Head of caudate nucleus (tissue), 42 donors: Measurements from ENCODE around the gene NSMF.

Experiments used
- DNase-seq, 42 donors: peaks; one replicate each; pipeline versions ENCODE4 v3.0.0 to v3.0.0-alpha.2; 2020 to 2021; ENCODE audit warnings: mixed read lengths in 7 of 42
- intact Hi-C: fragments of 100-400 bp; cut with DNase I; formaldehyde crosslinking; loops from one replicate; pipeline ENCODE4 v1.15.0; 2022

NSMF gene

DNA sequence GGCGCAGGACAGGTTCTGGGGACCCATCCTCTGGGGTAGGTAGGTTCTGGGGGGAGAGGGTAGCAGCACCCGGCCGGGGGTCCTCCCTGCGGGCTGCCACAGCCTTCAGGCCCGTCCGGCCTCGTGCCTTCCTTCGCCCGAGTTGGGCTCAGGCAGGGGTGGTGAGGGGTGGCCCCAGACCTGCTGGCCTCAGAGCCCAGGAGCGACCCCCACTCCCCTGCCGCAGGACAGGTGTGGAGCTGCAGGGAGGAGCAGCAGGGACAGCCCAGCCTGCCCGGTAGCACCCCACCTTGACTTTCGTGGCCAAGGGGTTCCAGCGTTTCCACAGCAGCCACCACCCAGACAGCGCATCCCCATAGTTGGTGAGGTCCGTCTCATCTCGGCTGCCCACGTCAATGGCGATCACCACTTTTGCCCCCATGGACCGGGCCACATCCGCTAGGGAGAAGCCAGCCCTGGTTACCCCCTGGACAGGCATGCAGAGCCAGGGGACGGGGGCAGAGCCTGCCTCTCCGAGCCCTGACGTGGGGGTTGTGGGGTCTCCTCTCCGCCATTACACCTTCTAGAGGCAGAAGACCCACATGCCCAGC is 3.4 kb upstream of the NSMF start:
- intact Hi-C loops, result no loop called here
- DNase-seq, result peak in 1 of 42 donors; percentile 4

- peak in 1 of 42 donors; percentile 4 for DNase-seq
- intact Hi-C loops, result no loop called here
Measured at GRCh38 chr9:137461663-137462395, 2.7 kb upstream of the NSMF start.

DNA sequence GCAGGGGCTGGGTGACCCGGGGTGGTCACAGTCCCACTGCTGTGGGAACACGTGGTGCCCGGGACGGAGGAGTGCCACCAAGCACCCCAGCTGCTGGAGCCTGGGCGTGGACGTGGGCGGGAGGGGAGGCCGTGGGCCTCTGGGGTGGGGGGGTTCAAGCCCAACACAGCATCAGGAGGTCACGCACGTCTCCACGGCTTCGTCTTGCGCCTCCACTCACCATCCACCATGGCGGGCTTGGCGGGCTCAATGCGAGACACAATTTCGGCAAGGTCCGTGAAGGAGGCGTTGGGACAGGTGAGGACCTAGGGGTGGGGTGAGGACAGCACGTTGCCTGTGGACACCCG is 2.2 kb upstream of the NSMF start:
- DNase-seq, result peak in 1 of 42 donors; percentile 6
- intact Hi-C loops, result no loop called here

GRCh38 chr9:137460363-137461315 is 1.5 kb upstream of the NSMF start:
- peak in 1 of 42 donors; percentile 5 for DNase-seq
- intact Hi-C loops, result no loop called here

DNA sequence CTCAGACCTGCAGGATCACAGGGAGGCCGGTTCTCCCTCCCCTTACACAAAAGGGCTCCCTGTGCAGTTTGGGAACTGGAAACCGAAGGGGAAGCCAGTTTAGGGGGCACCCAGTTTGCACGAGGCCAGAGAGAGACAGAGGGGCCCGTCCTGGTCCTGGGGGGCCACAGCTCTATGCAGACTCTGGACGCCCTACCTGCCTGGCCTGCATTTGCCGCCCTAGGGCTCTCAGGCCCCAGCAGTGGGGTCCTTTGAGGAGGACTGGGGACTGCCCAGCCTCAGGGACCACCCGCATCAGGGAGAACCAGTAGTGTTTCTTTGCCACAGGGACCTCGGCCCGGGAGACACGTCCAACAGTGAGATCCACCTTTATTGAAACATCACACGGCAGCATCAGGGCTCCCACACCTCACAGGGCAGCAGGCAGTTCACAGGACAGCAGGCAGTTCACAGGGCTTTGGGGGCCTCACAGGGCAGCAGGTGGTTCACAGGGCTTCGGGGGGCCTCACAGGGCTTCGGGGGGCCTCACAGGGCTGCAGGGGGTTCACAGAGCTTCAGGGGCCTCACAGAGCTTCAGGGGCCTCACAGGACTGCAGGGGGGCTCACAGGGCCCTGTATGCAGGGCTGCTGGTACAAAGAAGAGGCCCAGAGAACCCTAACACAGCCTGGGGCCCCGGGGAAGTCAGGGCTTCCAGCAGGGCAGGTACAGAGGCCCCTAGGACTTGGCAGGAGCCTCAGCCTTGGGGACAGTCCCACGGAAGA is 648 bp upstream of the NSMF start:
- DNase-seq, result peak in 1 of 42 donors; percentile 6
- intact Hi-C loops, result no loop called here

- peak; percentile 58 to 92 (median 81) for DNase-seq
- intact Hi-C loops, result no loop called here
Measured at GRCh38 chr9:137458194-137459151, 661 bp downstream of the NSMF start.

- intact Hi-C loops, result no loop called here
- DNase-seq, result peak in 3 of 42 donors; percentile 21 to 34 (median 32)
Measured at GRCh38 chr9:137457406-137458193, 1.5 kb downstream of the NSMF start.

- peak in 1 of 42 donors; percentile 5 for DNase-seq
- intact Hi-C loops, result no loop called here
Measured at GRCh38 chr9:137456864-137457405, 2.2 kb downstream of the NSMF start.

DNA sequence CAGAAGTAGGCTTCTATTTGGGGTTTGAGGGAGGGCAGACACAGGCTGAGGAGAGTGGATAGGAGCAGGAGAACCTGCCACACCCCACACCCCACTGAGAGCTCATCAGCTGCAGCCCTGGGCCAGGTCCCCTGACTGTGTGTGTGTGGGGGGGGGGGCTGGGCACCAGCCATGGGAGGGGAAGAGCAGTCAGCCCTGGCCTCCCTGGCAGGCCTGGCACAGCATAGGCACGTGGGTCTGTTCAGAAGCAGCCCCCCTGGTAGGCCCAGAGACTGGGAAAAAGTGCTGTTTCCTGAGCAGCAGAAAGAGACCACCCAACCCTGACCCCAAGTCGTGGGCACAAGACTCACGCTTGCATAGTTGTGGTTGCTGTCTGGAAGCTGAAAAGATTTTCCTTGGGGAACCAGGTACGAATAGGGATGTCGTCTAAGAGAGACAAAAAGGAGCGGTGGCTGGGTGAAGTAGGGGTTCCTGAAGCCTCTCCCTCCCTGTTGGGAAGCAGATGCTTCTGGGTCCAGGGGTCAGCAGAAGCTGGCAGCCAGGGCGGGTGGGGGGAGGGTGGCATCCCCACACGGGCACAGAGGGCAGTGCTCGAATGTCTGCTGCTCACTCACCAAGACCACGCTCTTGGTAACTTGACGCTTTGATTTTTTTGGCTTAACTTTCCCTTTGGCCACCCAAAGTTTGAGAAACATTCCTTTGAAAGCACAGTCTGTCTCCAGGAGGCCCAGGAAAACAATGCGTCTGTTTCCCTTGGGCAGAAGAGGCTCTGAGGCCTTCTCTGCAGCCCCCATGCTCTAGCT is 2.9 kb downstream of the NSMF start:
- peak in 1 of 42 donors; percentile 14 for DNase-seq
- intact Hi-C loops, result no loop called here

DNA sequence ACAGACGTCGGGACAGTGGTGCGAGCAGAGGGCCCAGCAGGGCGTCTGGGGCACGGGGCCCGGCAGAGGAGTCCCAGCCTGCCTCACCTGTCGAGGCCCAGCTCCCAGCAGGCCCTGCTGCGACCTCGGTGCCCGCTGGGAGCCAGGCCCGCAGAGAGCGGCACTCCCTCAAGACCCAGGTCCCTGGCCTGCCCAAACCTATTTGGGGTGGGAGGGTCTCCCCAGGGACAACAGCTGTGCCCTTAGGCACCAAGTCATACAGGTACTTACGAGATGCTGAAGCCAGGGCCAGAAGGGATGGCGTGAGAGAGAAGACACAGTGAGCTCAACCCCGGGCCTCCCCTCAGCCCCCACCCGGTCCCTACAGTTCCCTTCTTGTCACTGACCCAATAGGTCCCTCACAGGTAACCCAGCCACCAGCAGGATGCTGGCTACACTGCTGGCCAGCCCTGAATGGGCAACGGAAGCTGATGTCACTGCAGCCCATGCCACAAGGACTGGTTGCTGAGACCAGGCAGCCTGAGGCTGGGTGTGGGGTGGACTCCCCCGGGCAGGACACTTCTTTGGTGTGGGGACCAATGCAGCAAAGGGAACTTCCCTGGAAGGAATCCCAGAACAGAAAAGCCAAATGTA is 3.7 kb downstream of the NSMF start:
- DNase-seq, result peak in 1 of 42 donors; percentile 6
- intact Hi-C loops, result no loop called here

DNA sequence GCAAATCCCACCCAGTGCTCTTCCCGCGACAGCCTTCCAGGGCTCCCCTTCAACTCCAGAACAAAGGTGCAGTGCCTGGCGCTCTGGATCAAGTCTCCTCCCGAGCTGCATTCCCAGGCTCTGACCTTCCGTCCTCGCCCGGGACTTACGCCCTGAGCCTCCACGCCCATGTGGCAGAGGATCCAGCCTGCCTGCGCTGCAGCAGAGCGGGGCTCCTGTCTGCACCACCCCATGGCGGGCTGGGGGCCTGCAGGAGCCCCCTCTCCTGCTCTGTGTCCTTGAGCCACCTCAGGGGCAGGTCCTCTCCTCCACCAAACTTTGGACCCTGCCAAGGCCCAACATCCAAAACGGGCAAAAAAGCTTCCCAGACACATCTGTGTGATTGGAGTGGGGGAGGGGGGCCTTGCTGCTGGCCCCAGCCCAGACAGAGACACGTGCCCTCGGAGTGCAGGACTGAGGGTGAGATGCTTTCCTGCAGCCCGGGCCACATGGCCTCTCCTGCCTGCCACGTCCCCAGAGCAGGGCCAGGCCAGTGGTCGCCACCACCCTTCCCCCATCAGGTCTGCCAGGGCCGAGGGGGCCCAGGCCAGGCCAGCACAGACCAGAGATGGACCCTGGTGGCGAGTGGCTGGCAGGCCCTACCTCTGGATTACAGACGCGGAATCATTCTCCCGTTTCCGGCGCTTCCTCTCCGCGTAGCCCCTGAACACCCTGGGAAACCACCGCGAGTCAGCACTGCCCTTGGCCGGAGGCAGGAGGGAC is 4.4 kb downstream of the NSMF start:
- DNase-seq, result peak in 1 of 42 donors; percentile 8
- intact Hi-C loops, result no loop called here

DNA sequence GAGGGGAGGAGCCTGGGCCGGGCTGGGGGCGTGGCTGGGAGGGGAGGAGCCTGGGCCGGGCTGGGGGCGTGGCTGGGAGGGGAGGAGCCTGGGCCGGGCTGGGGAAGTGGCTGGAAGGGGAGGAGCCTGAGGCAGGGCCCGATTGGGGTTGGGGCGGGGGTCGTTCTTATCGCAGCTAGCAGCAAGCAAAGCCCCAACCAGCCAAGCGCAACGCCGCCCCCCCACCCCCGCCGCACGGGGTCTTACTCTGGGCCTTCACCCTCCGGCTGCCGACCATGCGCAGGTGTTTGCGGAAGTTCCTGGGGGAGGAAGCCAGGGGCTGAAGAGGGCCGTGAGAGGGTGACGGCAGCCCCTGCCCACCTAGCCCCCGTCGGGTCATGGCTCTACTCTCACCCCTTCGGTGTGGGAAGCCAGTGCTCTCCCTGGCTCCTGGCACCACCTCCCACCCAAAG is 5.0 kb downstream of the NSMF start:
- intact Hi-C loops, result no loop called here
- peak in 6 of 42 donors; percentile 25 to 61 (median 39) for DNase-seq

DNA sequence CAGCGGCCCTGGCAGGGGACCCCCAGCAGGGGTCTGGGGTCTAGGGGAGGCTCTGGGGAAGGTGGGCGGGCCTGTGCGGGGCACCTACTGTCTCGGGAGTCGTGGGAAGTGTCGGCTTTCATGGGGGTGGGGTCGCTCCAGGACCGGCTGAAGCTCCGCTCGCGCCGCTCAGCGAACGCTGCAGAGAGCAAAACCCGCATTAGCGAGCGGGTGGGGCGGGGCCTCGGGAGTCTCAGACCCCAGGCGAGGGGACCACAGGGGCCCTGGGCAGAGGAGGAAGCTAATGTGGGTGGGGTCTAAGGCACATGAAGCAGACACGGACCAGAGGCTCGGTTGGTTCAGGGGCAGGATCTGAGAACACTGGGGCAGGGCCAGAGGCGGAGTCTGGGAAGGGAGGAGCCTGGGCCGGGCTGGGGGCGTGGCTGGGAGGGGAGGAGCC is 5.5 kb downstream of the NSMF start:
- intact Hi-C loops, result no loop called here
- DNase-seq, result peak in 30 of 42 donors; percentile 36 to 76 (median 60)

DNA sequence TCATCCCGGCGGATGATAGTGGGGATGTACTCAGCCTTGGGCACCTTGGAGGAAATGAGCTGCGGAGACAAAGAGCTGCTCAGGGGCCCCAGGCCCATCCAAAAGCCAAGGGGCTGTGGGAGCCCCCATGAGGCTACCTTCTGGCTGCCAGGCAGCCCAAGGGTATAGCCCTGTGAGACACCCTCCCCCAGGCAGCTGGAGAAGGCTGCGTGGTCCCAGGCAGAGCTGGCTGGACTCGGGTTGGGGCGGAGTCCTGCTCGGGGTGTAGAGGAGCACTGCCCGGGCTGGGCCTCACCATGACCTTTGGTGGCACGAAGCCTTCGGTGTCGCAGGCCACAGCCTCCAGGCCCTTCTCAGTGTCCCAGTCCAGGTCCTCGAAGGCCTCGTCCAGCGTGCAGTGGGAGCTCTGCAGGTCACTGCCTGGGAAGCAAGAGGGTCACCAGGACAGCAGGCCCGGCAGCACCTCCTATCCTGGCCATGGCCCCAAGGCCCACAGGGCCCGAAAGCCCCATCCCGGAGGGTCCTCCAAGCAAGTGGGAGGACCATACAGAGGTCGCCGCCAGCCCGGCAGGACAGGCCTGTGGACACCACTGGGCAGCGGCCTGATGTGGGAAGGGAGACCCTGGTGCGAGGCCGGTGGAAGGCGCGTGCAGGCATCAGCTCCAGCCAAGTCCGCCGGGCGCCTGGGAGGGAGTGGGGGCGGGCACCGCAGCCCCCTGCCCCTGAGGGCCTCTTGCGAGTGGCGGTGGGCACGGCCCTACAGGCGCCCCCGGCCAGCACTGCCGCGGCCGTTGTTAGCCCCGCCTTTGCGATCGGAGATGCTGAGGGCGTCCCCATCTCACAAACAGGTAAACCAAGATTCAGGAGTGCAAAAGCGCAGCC is 6.1 kb downstream of the NSMF start:
- peak in 1 of 42 donors; percentile 9 for DNase-seq
- intact Hi-C loops, result no loop called here
